ENCODE results near the gene CD2.

The CD2 gene

DNA sequence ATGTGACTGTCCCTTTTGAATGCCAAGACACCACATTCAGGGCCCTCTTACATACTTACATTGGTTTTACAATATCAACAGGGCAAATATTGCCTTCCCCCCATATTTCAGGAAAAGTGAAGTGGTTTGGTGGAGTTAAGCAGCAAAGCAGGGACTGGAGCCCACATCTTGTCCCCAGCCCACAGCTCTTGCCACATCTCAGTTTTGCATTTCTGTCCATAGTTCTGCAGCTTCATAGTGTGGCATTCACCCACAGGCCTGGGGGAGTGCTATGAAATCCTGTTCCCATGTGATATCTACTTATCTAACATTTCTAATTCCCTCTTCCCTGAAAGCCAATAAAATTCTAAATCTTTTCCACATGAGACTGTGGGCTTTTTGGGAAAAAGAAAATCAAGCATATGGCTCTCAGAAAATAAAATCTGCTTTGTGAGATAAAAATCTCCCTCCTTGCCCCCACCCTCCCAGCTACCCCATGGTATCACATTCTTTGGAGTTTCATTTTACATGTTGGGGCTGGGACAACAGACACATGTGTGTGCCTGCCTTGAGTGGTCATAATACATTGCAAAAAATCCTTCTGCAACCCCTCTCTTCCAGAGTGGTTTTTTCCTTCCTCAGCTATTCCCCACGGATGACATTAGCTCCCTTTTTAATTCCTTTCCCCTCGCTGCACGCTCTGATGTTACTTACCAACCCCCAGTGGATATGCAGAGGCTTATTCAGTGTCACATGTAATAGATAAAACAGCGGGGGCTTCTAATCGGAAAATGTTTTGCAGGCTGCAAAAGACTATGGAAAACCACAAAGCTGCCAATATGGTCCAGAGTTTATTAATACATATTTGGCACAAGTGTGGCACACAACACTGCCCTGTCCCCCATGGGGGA lies 20.5 kb upstream of the CD2 start:
- Histone ChIP-seq H3K36me3 (replicated peaks) (no peaks in the 10 kb centered on the region), H3K27ac (no peak overlapping the region), H3K27me3 (replicated peaks) (no peaks in the 10 kb centered on the region), H3K4me3 (ENCODE audit: low read depth, low read length) (no peak overlapping the region)
- no peak for DNase-seq
- TF ChIP-seq CTCF (IDR thresholded peaks at IDR 0.05; ENCODE audit: low read depth, low read length, missing control alignments) = no peak
- in situ Hi-C loops (cut with HindIII; ENCODE audit: low pct_ligation_motif_present, low sequenced_read_pairs) = loop anchor here (25.0 kb wide), 1 partner anchor 329 kb away; the partner anchor contains the start of gene TTF2

- no peak overlapping the region for H3K4me3 ChIP-seq (ENCODE audit: low read depth, low read length)
- no peaks in the 10 kb centered on the region for H3K27me3 ChIP-seq (replicated peaks)
- H3K36me3 ChIP-seq (replicated peaks) = no peaks in the 10 kb centered on the region
- no peak for DNase-seq
- no peak overlapping the region for H3K27ac ChIP-seq
- TF ChIP-seq CTCF (IDR thresholded peaks at IDR 0.05; ENCODE audit: low read depth, low read length, missing control alignments) = no peak
- in situ Hi-C loops (cut with HindIII; ENCODE audit: low pct_ligation_motif_present, low sequenced_read_pairs) = loop anchor here (25.0 kb wide), 1 partner anchor 327 kb away; the partner anchor contains the start of gene TTF2
These were observed 19.0 kb upstream of the CD2 start for GRCh38 chr1:116735246-116735645.

DNA sequence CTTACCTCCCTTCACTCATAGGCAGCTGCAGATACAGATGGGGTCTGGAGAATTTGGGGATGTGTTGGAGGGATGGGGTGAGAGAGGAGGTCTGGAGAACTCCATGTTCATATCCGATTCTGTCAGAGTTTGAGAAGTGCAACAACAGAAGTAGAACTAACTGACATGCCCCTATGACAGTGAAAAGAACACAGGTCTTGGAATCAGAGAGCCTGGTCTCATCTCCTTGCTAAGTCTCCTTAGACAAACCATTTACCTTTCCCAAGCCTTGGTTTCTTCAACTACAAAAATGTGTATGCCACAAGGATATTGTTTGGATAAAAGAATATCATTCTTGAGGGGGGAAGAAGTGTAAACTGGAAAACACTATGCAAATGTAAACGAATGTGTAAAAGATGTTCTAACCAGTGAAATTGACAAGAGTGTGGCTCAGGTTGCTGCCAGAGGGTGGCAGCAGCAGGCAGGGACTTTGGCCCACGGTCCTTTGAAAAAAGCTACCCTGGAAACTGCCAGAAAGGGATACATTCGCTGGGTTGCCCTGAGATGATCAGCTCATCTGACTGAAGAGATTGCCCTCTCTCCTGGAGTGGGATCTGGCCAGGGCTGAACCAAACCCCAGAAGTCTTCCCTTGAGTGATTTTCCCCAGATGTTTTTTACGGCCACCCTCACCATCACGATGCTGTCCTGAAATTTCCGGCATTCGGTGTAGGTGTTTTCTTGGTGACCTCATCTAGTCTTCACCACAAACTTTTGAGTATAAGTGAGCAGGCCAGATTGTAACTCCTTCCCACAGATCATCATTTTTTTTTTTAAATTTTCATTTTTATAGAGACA lies 17.0 kb upstream of the CD2 start:
- no peak overlapping the region for H3K4me3 ChIP-seq (ENCODE audit: low read depth, low read length)
- in situ Hi-C loops (cut with HindIII; ENCODE audit: low pct_ligation_motif_present, low sequenced_read_pairs) = loop anchor here (25.0 kb wide), 1 partner anchor 325 kb away; the partner anchor contains the start of gene TTF2
- DNase-seq = peak; percentile 56
- H3K27ac ChIP-seq = no peak overlapping the region
- H3K27me3 ChIP-seq (replicated peaks) = no peaks in the 10 kb centered on the region
- peak; percentile 88 for TF ChIP-seq CTCF (IDR thresholded peaks at IDR 0.05; ENCODE audit: low read depth, low read length, missing control alignments)
- H3K36me3 ChIP-seq (replicated peaks) = no peaks in the 10 kb centered on the region

DNA sequence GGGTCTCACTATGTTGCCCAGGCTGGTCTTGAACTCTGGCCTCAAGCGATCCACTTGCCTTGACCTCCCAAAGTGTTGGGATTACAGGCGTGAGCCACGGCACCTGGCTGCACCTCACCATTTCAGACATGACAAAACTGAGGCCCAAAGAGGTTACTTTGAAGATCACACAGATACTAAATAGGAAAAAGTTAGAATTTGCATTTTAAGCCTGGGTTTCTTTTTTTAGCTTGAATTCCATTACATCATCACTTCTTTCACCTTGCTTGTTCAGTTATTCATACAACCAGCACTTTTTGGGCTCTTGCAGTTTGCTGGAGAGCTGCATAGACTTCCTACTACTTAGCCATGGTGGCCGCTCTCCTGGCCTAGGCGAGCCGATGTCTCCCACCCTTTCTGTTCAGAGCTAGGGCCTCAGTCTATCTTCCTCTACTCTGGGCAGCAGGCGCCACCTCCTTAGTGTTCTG lies 16.3 kb upstream of the CD2 start:
- DNase-seq = no peak
- in situ Hi-C loops (cut with HindIII; ENCODE audit: low pct_ligation_motif_present, low sequenced_read_pairs) = loop anchor here (25.0 kb wide), 1 partner anchor 324 kb away; the partner anchor contains the start of gene TTF2
- H3K4me3 ChIP-seq (ENCODE audit: low read depth, low read length) = no peak overlapping the region
- H3K36me3 ChIP-seq (replicated peaks) = no peaks in the 10 kb centered on the region
- H3K27me3 ChIP-seq (replicated peaks) = no peaks in the 10 kb centered on the region
- H3K27ac ChIP-seq = no peak overlapping the region
- no peak for TF ChIP-seq CTCF (IDR thresholded peaks at IDR 0.05; ENCODE audit: low read depth, low read length, missing control alignments)

- in situ Hi-C loops (cut with HindIII; ENCODE audit: low pct_ligation_motif_present, low sequenced_read_pairs) = loop anchor here (25.0 kb wide), 1 partner anchor 323 kb away; the partner anchor contains the start of gene TTF2
- no peak for TF ChIP-seq CTCF (IDR thresholded peaks at IDR 0.05; ENCODE audit: low read depth, low read length, missing control alignments)
- Histone ChIP-seq H3K27me3 (replicated peaks) (no peaks in the 10 kb centered on the region), H3K36me3 (replicated peaks) (no peaks in the 10 kb centered on the region), H3K4me3 (ENCODE audit: low read depth, low read length) (no peak overlapping the region), H3K27ac (no peak overlapping the region)
- DNase-seq = no peak
These were observed 15.4 kb upstream of the CD2 start for GRCh38 chr1:116738673-116739370.
